ENCODE data around the gene GREB1L. TPM values are rescaled to one million over a fixed set of nuclear protein-coding genes. Genes with fewer than 3 reads are reported as not detected.

Gene GREB1L
- total RNA-seq, 1 donor from 2014 or later: 12.5 TPM

DNA sequence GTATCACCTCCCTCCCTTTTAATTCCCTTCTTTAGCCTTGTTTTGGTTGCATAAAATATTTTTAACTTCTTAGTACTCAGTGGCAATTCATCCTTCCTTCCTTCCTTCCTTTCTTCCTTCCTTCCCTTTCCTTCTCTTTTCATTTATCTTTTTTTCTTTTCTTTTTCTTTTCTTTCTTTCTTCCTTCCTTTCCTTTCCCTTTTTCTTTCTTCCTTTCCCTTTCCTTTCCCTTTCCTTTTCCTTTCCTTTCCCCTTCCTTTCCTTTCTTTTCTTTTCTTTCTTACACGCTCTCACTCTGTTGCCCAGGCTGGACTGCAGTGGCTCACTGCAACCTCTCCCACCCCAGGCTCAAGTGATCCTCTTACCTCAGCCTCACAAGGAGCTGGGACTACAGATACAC, 160.2 kb downstream of the GREB1L start:
- no peak overlapping the region for H3K4me3 ChIP-seq (ENCODE audit: low read length in 3 of 3)
- H3K27ac ChIP-seq (ENCODE audit: low read depth, low read length): no peak overlapping the region
- no peaks in the 10 kb centered on the region for H3K27me3 ChIP-seq (ENCODE audit: control insufficient read depth in 3 of 3, insufficient read depth in 3 of 3, low read length in 3 of 3)
- peaks cover 0 to 10% (median 4%) of the 10 kb centered on the region in 3 donors for H3K36me3 ChIP-seq (ENCODE audit: control insufficient read depth in 3 of 3, insufficient read depth in 3 of 3, low read length in 3 of 3)
- H3K9ac ChIP-seq (ENCODE audit: low read depth in 1 of 3, low read length in 3 of 3): no peak overlapping the region
- no peaks in the 10 kb centered on the region for H3K9me3 ChIP-seq (ENCODE audit: control insufficient read depth in 3 of 3, low read length in 3 of 3)
- H3K4me1 ChIP-seq (ENCODE audit: control insufficient read depth in 3 of 3, insufficient read depth in 3 of 3, low read length in 3 of 3): no peaks in the 10 kb centered on the region

DNA sequence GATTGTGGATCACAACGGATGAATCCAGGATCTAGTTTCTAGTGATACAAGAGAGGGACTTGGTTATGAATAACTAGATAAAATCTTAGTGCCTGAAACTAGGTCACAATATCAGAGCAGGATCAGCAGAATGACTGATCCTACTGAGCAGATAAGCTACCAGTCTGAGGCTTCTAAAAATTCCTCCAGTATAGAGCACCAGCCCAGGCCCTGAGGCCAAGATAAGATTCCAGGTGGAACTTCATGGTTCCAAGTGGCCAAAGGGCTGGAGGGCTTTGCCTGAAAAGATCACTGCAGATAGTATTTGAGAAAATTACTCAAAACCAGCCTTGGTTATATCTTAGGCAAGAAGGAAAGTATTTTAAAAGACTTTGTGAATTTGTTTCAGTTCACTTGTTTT, 162.4 kb downstream of the GREB1L start:
- no peaks in the 10 kb centered on the region for H3K9me3 ChIP-seq (ENCODE audit: control insufficient read depth in 3 of 3, low read length in 3 of 3)

DNA sequence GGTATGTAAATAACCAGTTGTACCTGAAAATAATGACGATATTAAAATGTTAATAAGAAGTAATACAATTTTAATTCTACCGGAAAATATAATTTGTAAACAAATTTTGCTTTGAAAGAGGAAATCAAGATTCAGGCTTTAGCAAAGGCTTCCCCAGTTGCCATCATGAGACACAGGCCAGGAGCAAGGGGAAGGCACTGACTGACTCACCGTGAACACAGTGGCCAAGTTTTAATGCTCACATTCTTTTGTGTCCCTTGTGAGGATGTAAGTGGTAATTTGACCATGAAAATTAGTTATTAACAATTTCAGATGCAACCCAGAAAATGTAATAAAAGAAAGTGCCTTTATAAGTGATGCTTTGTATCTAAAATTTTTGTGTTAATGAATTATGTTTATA, 164.1 kb downstream of the GREB1L start:
- Histone ChIP-seq H3K4me1 (ENCODE audit: control insufficient read depth in 3 of 3, insufficient read depth in 3 of 3, low read length in 3 of 3) (no peaks in the 10 kb centered on the region), H3K9ac (ENCODE audit: low read depth in 1 of 3, low read length in 3 of 3) (no peak overlapping the region), H3K9me3 (ENCODE audit: control insufficient read depth in 3 of 3, low read length in 3 of 3) (no peaks in the 10 kb centered on the region), H3K27ac (ENCODE audit: low read depth, low read length) (no peak overlapping the region), H3K36me3 (ENCODE audit: control insufficient read depth in 3 of 3, insufficient read depth in 3 of 3, low read length in 3 of 3) (peaks cover 0 to 4% (median 3%) of the 10 kb centered on the region in 3 donors), H3K4me3 (ENCODE audit: low read length in 3 of 3) (no peak overlapping the region), H3K27me3 (ENCODE audit: control insufficient read depth in 3 of 3, insufficient read depth in 3 of 3, low read length in 3 of 3) (no peaks in the 10 kb centered on the region)

More for the DNA sequence above, 162.4 kb downstream of the GREB1L start:
- Histone ChIP-seq H3K36me3 (ENCODE audit: control insufficient read depth in 3 of 3, insufficient read depth in 3 of 3, low read length in 3 of 3) (peaks cover 0 to 4% (median 4%) of the 10 kb centered on the region in 3 donors), H3K27ac (ENCODE audit: low read depth, low read length) (no peak overlapping the region), H3K27me3 (ENCODE audit: control insufficient read depth in 3 of 3, insufficient read depth in 3 of 3, low read length in 3 of 3) (no peaks in the 10 kb centered on the region), H3K9ac (ENCODE audit: low read depth in 1 of 3, low read length in 3 of 3) (no peak overlapping the region), H3K4me3 (ENCODE audit: low read length in 3 of 3) (no peak overlapping the region), H3K4me1 (ENCODE audit: control insufficient read depth in 3 of 3, insufficient read depth in 3 of 3, low read length in 3 of 3) (no peaks in the 10 kb centered on the region)

DNA sequence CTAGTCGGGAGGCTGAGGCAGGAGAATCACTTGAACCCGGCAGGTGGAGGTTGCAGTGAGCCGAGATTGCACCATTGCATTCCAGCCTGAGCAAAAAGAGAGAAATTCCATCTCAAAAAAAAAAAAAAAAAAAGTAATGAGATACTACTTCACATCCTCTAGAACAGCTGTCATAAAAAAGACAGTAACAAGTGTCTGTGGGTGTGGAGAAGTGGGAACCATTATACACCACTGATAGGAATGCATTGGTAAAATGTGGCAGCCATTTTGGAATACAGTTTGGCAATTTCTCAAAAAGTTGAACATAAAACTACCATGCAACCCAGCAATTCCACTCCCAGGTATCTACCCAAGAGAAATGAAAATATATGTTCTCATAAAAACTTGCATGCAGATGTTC, 166.6 kb downstream of the GREB1L start:
- H3K4me1 ChIP-seq (ENCODE audit: control insufficient read depth in 3 of 3, insufficient read depth in 3 of 3, low read length in 3 of 3): no peaks in the 10 kb centered on the region
- no peaks in the 10 kb centered on the region for H3K27me3 ChIP-seq (ENCODE audit: control insufficient read depth in 3 of 3, insufficient read depth in 3 of 3, low read length in 3 of 3)
- no peaks in the 10 kb centered on the region for H3K9me3 ChIP-seq (ENCODE audit: control insufficient read depth in 3 of 3, low read length in 3 of 3)
- no peak overlapping the region for H3K4me3 ChIP-seq (ENCODE audit: low read length in 3 of 3)
- H3K36me3 ChIP-seq (ENCODE audit: control insufficient read depth in 3 of 3, insufficient read depth in 3 of 3, low read length in 3 of 3): peaks cover 0 to 4% (median 3%) of the 10 kb centered on the region in 3 donors
- H3K9ac ChIP-seq (ENCODE audit: low read depth in 1 of 3, low read length in 3 of 3): no peak overlapping the region
- no peak overlapping the region for H3K27ac ChIP-seq (ENCODE audit: low read depth, low read length)

DNA sequence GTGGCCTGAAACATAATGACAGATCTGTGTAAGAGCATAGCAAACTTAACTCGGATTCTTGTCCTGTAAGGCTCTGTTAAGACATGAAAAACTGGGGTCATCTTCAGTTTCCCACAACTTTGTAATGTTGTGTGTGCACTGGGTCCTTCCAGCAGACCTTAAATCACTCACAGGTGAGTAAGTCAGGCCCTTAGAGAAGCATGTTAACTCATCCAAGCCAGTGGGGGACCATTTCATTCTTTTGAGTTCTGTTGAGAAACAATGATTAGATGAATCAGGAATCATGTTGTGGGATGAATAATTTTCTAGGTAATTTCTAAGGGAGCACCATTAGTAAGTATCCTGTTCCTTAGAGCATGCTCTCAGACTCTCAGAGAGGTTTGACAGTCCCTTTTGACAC, 191.4 kb downstream of the GREB1L start:
- no peak overlapping the region for H3K27ac ChIP-seq (ENCODE audit: low read depth, low read length)

DNA sequence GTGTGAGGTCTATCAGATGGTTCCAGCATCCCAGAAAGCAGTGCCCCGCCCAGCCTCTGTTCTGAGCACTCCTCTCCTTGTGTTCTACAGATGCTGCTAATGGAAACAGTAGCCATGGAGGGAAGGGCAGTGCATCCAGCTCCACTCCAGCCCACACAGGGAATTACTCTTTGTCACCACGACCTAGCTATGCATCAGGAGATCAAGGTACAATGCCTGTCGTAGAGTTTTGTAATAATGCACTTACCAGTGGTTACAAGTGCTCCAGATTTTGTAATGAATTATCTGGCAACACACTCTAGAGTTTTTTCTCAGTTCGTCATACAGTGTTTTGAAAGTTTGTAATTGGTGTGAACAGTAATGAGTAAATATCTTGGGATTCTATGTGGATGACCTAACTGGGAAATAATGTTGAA, 197.4 kb downstream of the GREB1L start:
- H3K27me3 ChIP-seq (ENCODE audit: control insufficient read depth in 3 of 3, insufficient read depth in 3 of 3, low read length in 3 of 3): no peaks in the 10 kb centered on the region
- peaks cover 4 to 19% (median 6%) of the 10 kb centered on the region in 3 donors for H3K36me3 ChIP-seq (ENCODE audit: control insufficient read depth in 3 of 3, insufficient read depth in 3 of 3, low read length in 3 of 3)
- peaks cover 12 to 18% (median 12%) of the 10 kb centered on the region in 3 donors for H3K4me1 ChIP-seq (ENCODE audit: control insufficient read depth in 3 of 3, insufficient read depth in 3 of 3, low read length in 3 of 3)
- peak overlapping the region in 1 of 3 donors; percentile 26 for H3K9ac ChIP-seq (ENCODE audit: low read depth in 1 of 3, low read length in 3 of 3)
- H3K4me3 ChIP-seq (ENCODE audit: low read length in 3 of 3): no peak overlapping the region
- no peak overlapping the region for H3K27ac ChIP-seq (ENCODE audit: low read depth, low read length)
- no peaks in the 10 kb centered on the region for H3K9me3 ChIP-seq (ENCODE audit: control insufficient read depth in 3 of 3, low read length in 3 of 3)

More for the DNA sequence above, 191.4 kb downstream of the GREB1L start:
- no peaks in the 10 kb centered on the region for H3K27me3 ChIP-seq (ENCODE audit: control insufficient read depth in 3 of 3, insufficient read depth in 3 of 3, low read length in 3 of 3)
- H3K9me3 ChIP-seq (ENCODE audit: control insufficient read depth in 3 of 3, low read length in 3 of 3): no peaks in the 10 kb centered on the region
- peaks cover 0 to 4% (median 0%) of the 10 kb centered on the region in 3 donors for H3K4me1 ChIP-seq (ENCODE audit: control insufficient read depth in 3 of 3, insufficient read depth in 3 of 3, low read length in 3 of 3)
- peaks cover 0 to 17% (median 0%) of the 10 kb centered on the region in 3 donors for H3K36me3 ChIP-seq (ENCODE audit: control insufficient read depth in 3 of 3, insufficient read depth in 3 of 3, low read length in 3 of 3)
- H3K9ac ChIP-seq (ENCODE audit: low read depth in 1 of 3, low read length in 3 of 3): no peak overlapping the region
- no peak overlapping the region for H3K4me3 ChIP-seq (ENCODE audit: low read length in 3 of 3)

DNA sequence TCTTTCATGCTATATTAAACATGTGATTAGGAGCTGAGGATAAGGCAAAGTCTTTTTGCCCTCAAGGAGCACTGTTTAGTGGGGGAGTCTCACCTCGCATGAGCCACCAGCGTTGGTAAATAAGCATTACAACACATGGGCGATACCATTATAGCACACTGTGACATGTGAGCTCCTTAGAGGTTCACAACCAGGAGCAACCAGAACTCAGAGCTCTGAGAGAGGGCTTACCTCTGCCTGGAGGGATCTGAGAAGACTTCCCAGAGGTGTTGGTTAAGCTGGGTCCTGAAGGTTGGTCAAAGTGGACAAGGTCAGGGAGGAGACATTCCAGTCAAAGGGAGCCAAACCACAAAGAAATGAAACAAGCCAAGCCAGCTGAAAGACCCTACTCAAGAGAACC, 199.6 kb downstream of the GREB1L start:
- H3K9ac ChIP-seq (ENCODE audit: low read depth in 1 of 3, low read length in 3 of 3): no peak overlapping the region

DNA sequence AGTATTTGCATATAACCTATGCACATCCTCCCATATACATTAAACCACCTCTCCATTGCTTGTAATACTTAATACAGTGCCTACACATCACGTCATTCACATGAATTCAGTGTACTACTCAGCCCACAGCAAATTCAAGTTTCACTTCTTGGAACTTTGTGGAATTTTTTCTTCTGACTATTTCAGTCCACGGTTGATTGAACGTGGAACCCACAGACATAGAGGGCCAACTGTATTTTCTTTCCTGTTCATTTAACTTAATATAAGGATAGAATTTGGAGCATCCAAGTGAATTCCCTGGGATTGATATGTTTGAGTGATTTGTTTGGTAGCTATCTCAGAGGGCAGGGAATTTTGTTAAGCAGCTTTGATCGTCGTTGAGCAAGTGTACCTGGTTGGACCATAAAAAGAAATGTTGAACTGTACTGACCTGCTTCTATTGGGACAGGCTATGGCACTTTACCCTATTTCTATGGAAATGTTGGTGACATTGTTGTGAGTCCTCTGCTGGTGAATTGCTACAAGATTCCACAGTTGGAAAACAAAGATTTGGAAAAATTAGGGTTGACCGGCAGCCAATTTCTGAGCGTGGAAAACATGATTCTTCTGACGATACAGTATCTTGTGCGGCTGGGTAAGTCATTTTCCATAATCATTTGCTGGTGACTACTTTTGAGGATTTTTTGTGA, 201.9 kb downstream of the GREB1L start:
- H3K27ac ChIP-seq (ENCODE audit: low read depth, low read length): no peak overlapping the region
- H3K4me3 ChIP-seq (ENCODE audit: low read length in 3 of 3): no peak overlapping the region
- H3K9ac ChIP-seq (ENCODE audit: low read depth in 1 of 3, low read length in 3 of 3): peak overlapping the region; percentile 10 to 34 (median 22)
- H3K9me3 ChIP-seq (ENCODE audit: control insufficient read depth in 3 of 3, low read length in 3 of 3): no peaks in the 10 kb centered on the region
- H3K36me3 ChIP-seq (ENCODE audit: control insufficient read depth in 3 of 3, insufficient read depth in 3 of 3, low read length in 3 of 3): peaks cover 5 to 6% (median 6%) of the 10 kb centered on the region in 3 donors
- peaks cover 23 to 37% (median 27%) of the 10 kb centered on the region in 3 donors for H3K4me1 ChIP-seq (ENCODE audit: control insufficient read depth in 3 of 3, insufficient read depth in 3 of 3, low read length in 3 of 3)
- no peaks in the 10 kb centered on the region for H3K27me3 ChIP-seq (ENCODE audit: control insufficient read depth in 3 of 3, insufficient read depth in 3 of 3, low read length in 3 of 3)

More for the DNA sequence above, 199.6 kb downstream of the GREB1L start:
- Histone ChIP-seq H3K4me1 (ENCODE audit: control insufficient read depth in 3 of 3, insufficient read depth in 3 of 3, low read length in 3 of 3) (peaks cover 16 to 30% (median 21%) of the 10 kb centered on the region in 3 donors), H3K4me3 (ENCODE audit: low read length in 3 of 3) (peak overlapping the region in 1 of 3 donors; percentile 23), H3K36me3 (ENCODE audit: control insufficient read depth in 3 of 3, insufficient read depth in 3 of 3, low read length in 3 of 3) (peaks cover 6 to 9% (median 6%) of the 10 kb centered on the region in 3 donors), H3K27ac (ENCODE audit: low read depth, low read length) (no peak overlapping the region), H3K9me3 (ENCODE audit: control insufficient read depth in 3 of 3, low read length in 3 of 3) (no peaks in the 10 kb centered on the region), H3K27me3 (ENCODE audit: control insufficient read depth in 3 of 3, insufficient read depth in 3 of 3, low read length in 3 of 3) (no peaks in the 10 kb centered on the region)

DNA sequence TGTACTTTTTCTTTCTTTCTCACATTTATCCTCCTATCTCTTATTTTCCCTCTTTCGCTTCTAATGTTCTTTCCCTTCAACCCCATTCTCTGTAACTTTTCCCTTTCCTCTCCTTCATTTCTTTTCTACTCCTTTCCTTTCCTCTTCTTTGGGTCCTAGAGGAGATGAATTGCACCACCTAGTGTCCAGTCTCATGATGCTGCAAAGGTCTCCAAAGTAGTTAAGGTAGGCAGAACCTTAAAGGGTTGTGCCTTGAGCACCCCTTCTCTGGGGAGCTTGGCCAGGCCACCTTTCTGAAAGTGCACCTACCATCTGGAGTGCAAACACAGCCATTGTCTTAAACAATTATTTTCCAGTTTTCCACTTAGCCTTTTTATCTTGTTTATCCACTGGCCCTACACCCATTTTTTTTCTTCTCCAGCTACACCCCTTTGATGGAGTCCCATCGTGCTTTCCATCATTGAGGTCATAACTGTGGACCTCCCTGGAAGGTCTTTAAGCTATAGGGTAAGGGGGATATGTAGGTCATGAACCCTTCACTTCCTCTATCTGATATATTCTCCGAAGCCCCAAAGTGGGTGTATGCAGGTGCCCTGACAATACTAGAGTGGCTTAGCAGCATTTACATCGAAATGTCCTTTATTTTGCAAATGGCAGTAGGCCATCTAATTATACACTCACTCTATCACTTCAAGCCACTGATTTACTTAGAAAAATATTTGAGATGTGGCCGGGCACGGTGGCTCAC, 202.6 kb downstream of the GREB1L start:
- peaks cover 0 to 6% (median 6%) of the 10 kb centered on the region in 3 donors for H3K36me3 ChIP-seq (ENCODE audit: control insufficient read depth in 3 of 3, insufficient read depth in 3 of 3, low read length in 3 of 3)
- H3K27ac ChIP-seq (ENCODE audit: low read depth, low read length): no peak overlapping the region
- H3K9ac ChIP-seq (ENCODE audit: low read depth in 1 of 3, low read length in 3 of 3): no peak overlapping the region
- H3K4me1 ChIP-seq (ENCODE audit: control insufficient read depth in 3 of 3, insufficient read depth in 3 of 3, low read length in 3 of 3): peaks cover 23 to 34% (median 31%) of the 10 kb centered on the region in 3 donors
- no peak overlapping the region for H3K4me3 ChIP-seq (ENCODE audit: low read length in 3 of 3)
- H3K9me3 ChIP-seq (ENCODE audit: control insufficient read depth in 3 of 3, low read length in 3 of 3): no peaks in the 10 kb centered on the region
- H3K27me3 ChIP-seq (ENCODE audit: control insufficient read depth in 3 of 3, insufficient read depth in 3 of 3, low read length in 3 of 3): no peaks in the 10 kb centered on the region

DNA sequence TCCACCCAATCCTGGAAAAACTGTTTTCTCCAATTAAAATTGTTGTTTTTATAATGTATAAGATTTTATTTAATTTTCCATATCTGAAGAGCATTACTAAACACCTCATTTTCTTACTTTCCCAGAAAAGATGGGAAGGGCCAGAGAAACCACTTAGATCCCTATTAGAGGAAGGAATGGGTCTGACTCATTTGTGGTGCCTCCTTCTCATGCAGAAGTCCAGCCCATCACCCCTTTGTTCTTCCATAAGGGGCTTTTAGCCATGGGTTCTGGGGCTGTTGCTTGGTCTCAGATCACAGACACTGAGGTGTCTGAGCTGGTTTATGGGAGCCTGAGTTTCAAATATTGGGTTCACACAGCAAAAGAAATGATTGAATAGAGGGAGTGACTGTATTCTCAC, 206.3 kb downstream of the GREB1L start:
- Histone ChIP-seq H3K9me3 (ENCODE audit: control insufficient read depth in 3 of 3, low read length in 3 of 3) (no peaks in the 10 kb centered on the region), H3K4me1 (ENCODE audit: control insufficient read depth in 3 of 3, insufficient read depth in 3 of 3, low read length in 3 of 3) (peaks cover 20 to 45% (median 35%) of the 10 kb centered on the region in 3 donors), H3K4me3 (ENCODE audit: low read length in 3 of 3) (peak overlapping the region; percentile 32 to 64 (median 54)), H3K36me3 (ENCODE audit: control insufficient read depth in 3 of 3, insufficient read depth in 3 of 3, low read length in 3 of 3) (peaks cover 0 to 3% (median 0%) of the 10 kb centered on the region in 3 donors), H3K9ac (ENCODE audit: low read depth in 1 of 3, low read length in 3 of 3) (peak overlapping the region; percentile 23 to 82 (median 81)), H3K27me3 (ENCODE audit: control insufficient read depth in 3 of 3, insufficient read depth in 3 of 3, low read length in 3 of 3) (no peaks in the 10 kb centered on the region), H3K27ac (ENCODE audit: low read depth, low read length) (peak overlapping the region; percentile 94)
